Keratinocyte (primary cell): Measurements from ENCODE around the gene C16orf92. TPM values are rescaled to one million over a fixed set of nuclear protein-coding genes. Genes with fewer than 3 reads are reported as not detected.

Experiments used
- DNase-seq: peaks from one replicate; pipeline ENCODE4 v3.0.0-alpha.2; 2011; ENCODE audit warnings: low read depth, missing footprints, low spot score
- FAIRE-seq: peaks from 2 replicates; lab custom pipeline; 2011; peaks lifted over from hg19 to GRCh38; lab: Jason Lieb, UNC
- H2AFZ ChIP-seq: 2 replicates; pipeline ENCODE4 v1.6.0; 2012; ENCODE audit warnings: low read length, control low read depth, inconsistent platforms; ENCODE audit not compliant: control insufficient read depth
- H3K27ac ChIP-seq: 2 replicates; pipeline ENCODE4 v1.5.1; 2011; ENCODE audit warnings: low read length; ENCODE audit not compliant: control insufficient read depth, insufficient read depth
- H3K27me3 ChIP-seq: 3 replicates; pipeline ENCODE4 v1.6.0; 2011; ENCODE audit warnings: low read length; ENCODE audit not compliant: control insufficient read depth, insufficient read depth; ENCODE audit errors: extremely low read depth
- H3K36me3 ChIP-seq, 2 experiments: 2 replicates in 1 of 2; 3 replicates in 1 of 2; pipeline ENCODE4 v1.5.1; 2011; ENCODE audit warnings: low read length in 2 of 2, mild to moderate bottlenecking in 1 of 2; ENCODE audit not compliant: control insufficient read depth in 2 of 2, insufficient read depth in 2 of 2; ENCODE audit errors: extremely low read depth in 1 of 2
- H3K4me1 ChIP-seq: 3 replicates; pipeline ENCODE4 v1.5.1; 2011; ENCODE audit warnings: low read length; ENCODE audit not compliant: control insufficient read depth, insufficient read depth; ENCODE audit errors: extremely low read depth
- H3K4me2 ChIP-seq: 3 replicates; pipeline ENCODE4 v1.6.0; 2011; ENCODE audit warnings: low read depth, low read length; ENCODE audit not compliant: control insufficient read depth, insufficient read depth; ENCODE audit errors: extremely low read depth
- H3K4me3 ChIP-seq, 3 experiments: fragments of 200-600 bp in 1 of 3; sonication (generic) in 1 of 3; 2 replicates in 2 of 3; 3 replicates in 1 of 3; pipeline ENCODE4 v1.5.1; 2011 to 2016; ENCODE audit warnings: low read length in 3 of 3, mild to moderate bottlenecking in 3 of 3, control low read depth in 2 of 3, inconsistent platforms in 1 of 3, low read depth in 1 of 3, mixed read lengths in 1 of 3, mixed run types in 1 of 3, moderate library complexity in 1 of 3; ENCODE audit not compliant: control insufficient read depth in 2 of 3, insufficient read depth in 2 of 3; ENCODE audit errors: extremely low read depth in 1 of 3
- H3K79me2 ChIP-seq: 2 replicates; pipeline ENCODE4 v1.6.0; 2012; ENCODE audit warnings: low read length; ENCODE audit not compliant: control insufficient read depth, insufficient read depth
- H3K9ac ChIP-seq: 3 replicates; pipeline ENCODE4 v1.6.0; 2011; ENCODE audit warnings: low read length; ENCODE audit not compliant: control insufficient read depth, insufficient read depth; ENCODE audit errors: extremely low read depth
- H3K9me1 ChIP-seq: 3 replicates; pipeline ENCODE4 v1.6.0; 2011; ENCODE audit warnings: low read length; ENCODE audit not compliant: control insufficient read depth, insufficient read depth; ENCODE audit errors: extremely low read depth
- H3K9me3 ChIP-seq: 2 replicates; pipeline ENCODE4 v1.5.1; 2012; ENCODE audit warnings: low read depth, low read length; ENCODE audit not compliant: control insufficient read depth
- H4K20me1 ChIP-seq: 3 replicates; pipeline ENCODE4 v1.6.0; 2011; ENCODE audit warnings: low read length; ENCODE audit not compliant: control insufficient read depth, insufficient read depth; ENCODE audit errors: extremely low read depth
- CTCF ChIP-seq, 3 experiments: IDR thresholded peaks in 1 of 3; conservative IDR thresholded peaks in 1 of 3; optimal IDR thresholded peaks in 1 of 3; 2 replicates in 2 of 3; 3 replicates in 1 of 3; pipeline versions ENCODE3 to v1.5.1; 2011; ENCODE audit warnings: low read length in 3 of 3, mild to moderate bottlenecking in 3 of 3, moderate library complexity in 2 of 3, control low read depth in 1 of 3, inconsistent platforms in 1 of 3; ENCODE audit not compliant: insufficient read depth in 2 of 3; ENCODE audit errors: extremely low read depth in 1 of 3
- EZH2 ChIP-seq: IDR thresholded peaks from one replicate; pipeline ENCODE4 v1.6.1; 2012; ENCODE audit warnings: inconsistent platforms, mild to moderate bottlenecking, low read length, moderate library complexity
- dilution Hi-C: fragments of 300-500 bp; cut with MboI; formaldehyde crosslinking; loops from one replicate; pipeline ENCODE4 v1.7.0; 2020; ENCODE audit warnings: low sequenced_read_pairs; ENCODE audit not compliant: extremely low pct_ligation_motif_present
- polyA plus RNA-seq, 5 experiments: library from polyadenylated mRNA; depleted of rRNA in 3 of 5; stranded (reverse) in 3 of 5; stranded (forward) in 1 of 5; unstranded in 1 of 5; fragments of >200 nt; gene quantifications; 1 replicate in 1 of 5; 2 replicates in 3 of 5; 3 replicates in 1 of 5; pipeline versions ENCODE4 v1.2.1 to v1.2.3, GENCODE V29; 2011 to 2012; ENCODE audit warnings: missing spikeins in 2 of 5, low read depth in 1 of 5, low replicate concordance in 1 of 5

Gene C16orf92
- polyA plus RNA-seq, 1 donor (not counting 4 experiments of a cell fraction or from before 2014, with no cell fraction given), result not detected

GRCh38 chr16:29993191-29993902 is 29.7 kb upstream of the C16orf92 start:
- Histone ChIP-seq H3K4me1 (peaks cover 24% of the 10 kb centered on the region), H3K27ac (no peak overlapping the region), H3K4me2 (no peak overlapping the region), H4K20me1 (no peaks in the 10 kb centered on the region), H3K4me3 (no peak overlapping the region), H2AFZ (no peak overlapping the region), H3K27me3 (no peaks in the 10 kb centered on the region), H3K9me3 (no peaks in the 10 kb centered on the region), H3K36me3 (peaks cover 21 to 41% of the 10 kb centered on the region in 2 experiments), H3K79me2 (peaks cover 10% of the 10 kb centered on the region), H3K9ac (no peak overlapping the region), H3K9me1 (no peaks in the 10 kb centered on the region)
- DNase-seq (no peak), FAIRE-seq (no peak)
- TF ChIP-seq EZH2 (no peak), CTCF (optimal IDR thresholded peaks at IDR 0.05 in 1 of 3, IDR thresholded peaks at IDR 0.05 in 1 of 3, conservative IDR thresholded peaks at IDR 0.05 in 1 of 3; ENCODE audit: extremely low read depth in 1 of 3, insufficient read depth in 2 of 3, low read length in 3 of 3) (no peak)
- dilution Hi-C loops, result no loop called here

- Histone ChIP-seq H3K36me3 (peaks cover 19 to 34% of the 10 kb centered on the region in 2 experiments), H3K4me2 (peak overlapping the region; percentile 89), H3K9me1 (no peaks in the 10 kb centered on the region), H3K79me2 (peaks cover 10% of the 10 kb centered on the region), H3K4me1 (peaks cover 24% of the 10 kb centered on the region), H3K9ac (peak overlapping the region; percentile 95), H3K27me3 (no peaks in the 10 kb centered on the region), H3K4me3 (peak overlapping the region in 2 of 3 experiments; percentile 92 to 99), H3K27ac (peak overlapping the region; percentile 98), H2AFZ (no peak overlapping the region), H3K9me3 (no peaks in the 10 kb centered on the region), H4K20me1 (no peaks in the 10 kb centered on the region)
- FAIRE-seq (no peak), DNase-seq (no peak)
- dilution Hi-C loops, result no loop called here
- no peak for TF ChIP-seq CTCF (optimal IDR thresholded peaks at IDR 0.05 in 1 of 3, IDR thresholded peaks at IDR 0.05 in 1 of 3, conservative IDR thresholded peaks at IDR 0.05 in 1 of 3; ENCODE audit: extremely low read depth in 1 of 3, insufficient read depth in 2 of 3, low read length in 3 of 3)
- no peak for TF ChIP-seq EZH2
Observed at GRCh38 chr16:29993903-29994599, 28.9 kb upstream of the C16orf92 start.
